Hepatocyte (in vitro differentiated cells): Measurements from ENCODE around the gene FARP1. TPM values are rescaled to one million over a fixed set of nuclear protein-coding genes. Genes with fewer than 3 reads are reported as not detected.

ENCODE experiments used
- DNase-seq: peaks from one replicate; pipeline ENCODE4 v3.0.0-alpha.2; 2016; ENCODE audit warnings: low spot score
- H2AFZ ChIP-seq: fragments of 200-600 bp; sonication (generic); 2 replicates; pipeline ENCODE4 v1.6.0; 2016; ENCODE audit warnings: antibody characterized with exemption, mild to moderate bottlenecking
- H3K27ac ChIP-seq: fragments of 200-600 bp; sonication (generic); 2 replicates; pipeline ENCODE4 v1.5.1; 2016; ENCODE audit warnings: mild to moderate bottlenecking
- H3K27me3 ChIP-seq: fragments of 200-600 bp; sonication (generic); 2 replicates; pipeline ENCODE4 v1.6.1; 2016
- H3K36me3 ChIP-seq: fragments of 200-600 bp; sonication (generic); replicated peaks from 2 replicates; pipeline ENCODE4 v1.5.1; 2016; ENCODE audit warnings: low read depth; ENCODE audit not compliant: insufficient read depth
- H3K4me1 ChIP-seq: fragments of 200-600 bp; sonication (generic); 2 replicates; pipeline ENCODE4 v1.5.1; 2016; ENCODE audit warnings: mild to moderate bottlenecking, moderate library complexity; ENCODE audit not compliant: insufficient read depth
- H3K4me2 ChIP-seq: fragments of 200-600 bp; sonication (generic); 2 replicates; pipeline ENCODE4 v1.6.0; 2016
- H3K4me3 ChIP-seq: fragments of 200-600 bp; sonication (generic); 2 replicates; pipeline ENCODE4 v1.5.1; 2016; ENCODE audit warnings: mild to moderate bottlenecking
- H3K79me2 ChIP-seq: fragments of 200-600 bp; sonication (generic); 2 replicates; pipeline ENCODE4 v1.6.0; 2017; ENCODE audit warnings: mild to moderate bottlenecking
- H3K9me2 ChIP-seq: fragments of 200-600 bp; sonication (generic); replicated peaks from 2 replicates; pipeline ENCODE4 v1.6.0; 2017; ENCODE audit warnings: mild to moderate bottlenecking; ENCODE audit not compliant: insufficient read depth
- H3K9me3 ChIP-seq: fragments of 200-600 bp; sonication (generic); 2 replicates; pipeline ENCODE4 v1.5.1; 2016; ENCODE audit warnings: low read depth, mild to moderate bottlenecking
- H4K20me1 ChIP-seq: fragments of 200-600 bp; sonication (generic); 2 replicates; pipeline ENCODE4 v1.6.0; 2016; ENCODE audit warnings: mild to moderate bottlenecking; ENCODE audit not compliant: insufficient read depth, poor library complexity, severe bottlenecking
- EZH2 ChIP-seq: fragments of 200-600 bp; sonication (generic); IDR thresholded peaks from 2 replicates; pipeline ENCODE4 v1.6.1; 2016; ENCODE audit warnings: antibody characterized with exemption, mild to moderate bottlenecking, borderline replicate concordance
- EZH2phosphoT487 ChIP-seq: fragments of 200-600 bp; sonication (generic); IDR thresholded peaks from one replicate; pipeline ENCODE4 v1.6.1; 2018; ENCODE audit warnings: antibody characterized with exemption, mild to moderate bottlenecking, low read depth, moderate library complexity; ENCODE audit not compliant: unreplicated experiment, severe bottlenecking
- WGBS: methylation state at CpG from one replicate; pipeline ENCODE4 v1.1.6; 2016; ENCODE audit warnings: low lambda C conversion rate; ENCODE audit errors: missing lambda C conversion rate; 5-methylcytosine and 5-hydroxymethylcytosine counted together
- polyA plus RNA-seq: library from polyadenylated mRNA; unstranded; fragments of >200 nt; fragmentation: Nextera tagmentation; extraction: Ambion mirVana; gene quantifications from 2 replicates; pipeline ENCODE4 v1.2.1, GENCODE V29; 2016
- total RNA-seq: library from RNA; depleted of rRNA; stranded (reverse); fragments of >200 nt; gene quantifications from 2 replicates; pipeline ENCODE4 v1.2.3, GENCODE V29; 2014
- TF ChIP-seq, protein P1 (sequence below): fragments of 200-600 bp; sonication (generic); IDR thresholded peaks from 2 replicates; pipeline ENCODE4 v1.5.1; 2016; ENCODE audit warnings: antibody characterized with exemption, mild to moderate bottlenecking; ENCODE audit not compliant: poor library complexity

The FARP1 gene
- total and polyA plus RNA-seq, 2 experiments from 2014 or later = 35.5 to 68.7 TPM

- WGBS = 85% methylated on average over 10 of the region's 10 CpGs
- H3K4me1 ChIP-seq = peaks cover 8% of the 10 kb centered on the region
Measured at GRCh38 chr13:98429081-98429480, 286.2 kb downstream of the FARP1 start.

GRCh38 chr13:98429531-98429930, 286.6 kb downstream of the FARP1 start:
- TF ChIP-seq, protein P1, sequence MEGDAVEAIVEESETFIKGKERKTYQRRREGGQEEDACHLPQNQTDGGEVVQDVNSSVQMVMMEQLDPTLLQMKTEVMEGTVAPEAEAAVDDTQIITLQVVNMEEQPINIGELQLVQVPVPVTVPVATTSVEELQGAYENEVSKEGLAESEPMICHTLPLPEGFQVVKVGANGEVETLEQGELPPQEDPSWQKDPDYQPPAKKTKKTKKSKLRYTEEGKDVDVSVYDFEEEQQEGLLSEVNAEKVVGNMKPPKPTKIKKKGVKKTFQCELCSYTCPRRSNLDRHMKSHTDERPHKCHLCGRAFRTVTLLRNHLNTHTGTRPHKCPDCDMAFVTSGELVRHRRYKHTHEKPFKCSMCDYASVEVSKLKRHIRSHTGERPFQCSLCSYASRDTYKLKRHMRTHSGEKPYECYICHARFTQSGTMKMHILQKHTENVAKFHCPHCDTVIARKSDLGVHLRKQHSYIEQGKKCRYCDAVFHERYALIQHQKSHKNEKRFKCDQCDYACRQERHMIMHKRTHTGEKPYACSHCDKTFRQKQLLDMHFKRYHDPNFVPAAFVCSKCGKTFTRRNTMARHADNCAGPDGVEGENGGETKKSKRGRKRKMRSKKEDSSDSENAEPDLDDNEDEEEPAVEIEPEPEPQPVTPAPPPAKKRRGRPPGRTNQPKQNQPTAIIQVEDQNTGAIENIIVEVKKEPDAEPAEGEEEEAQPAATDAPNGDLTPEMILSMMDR = no peak
- no peak for TF ChIP-seq EZH2phosphoT487
- no peak for TF ChIP-seq EZH2
- Histone ChIP-seq H2AFZ (no peak overlapping the region), H3K9me2 (no peaks in the 10 kb centered on the region), H3K79me2 (no peaks in the 10 kb centered on the region), H3K27ac (no peak overlapping the region), H3K4me1 (peaks cover 8% of the 10 kb centered on the region), H3K4me3 (no peak overlapping the region), H4K20me1 (no peaks in the 10 kb centered on the region), H3K27me3 (no peaks in the 10 kb centered on the region), H3K9me3 (no peaks in the 10 kb centered on the region), H3K36me3 (no peaks in the 10 kb centered on the region), H3K4me2 (no peak overlapping the region)
- no peak for DNase-seq
- WGBS = 90% methylated on average over 7 of the region's 7 CpGs

More at GRCh38 chr13:98429081-98429480, 286.2 kb downstream of the FARP1 start:
- Histone ChIP-seq H3K4me3 (no peak overlapping the region), H3K27ac (no peak overlapping the region), H3K9me3 (no peaks in the 10 kb centered on the region), H3K9me2 (no peaks in the 10 kb centered on the region), H3K36me3 (no peaks in the 10 kb centered on the region), H3K27me3 (no peaks in the 10 kb centered on the region), H2AFZ (no peak overlapping the region), H4K20me1 (no peaks in the 10 kb centered on the region), H3K4me2 (no peak overlapping the region), H3K79me2 (no peaks in the 10 kb centered on the region)
- no peak for DNase-seq
- TF ChIP-seq EZH2phosphoT487 = no peak
- TF ChIP-seq EZH2 = no peak
- TF ChIP-seq, protein P1 = no peak

DNA sequence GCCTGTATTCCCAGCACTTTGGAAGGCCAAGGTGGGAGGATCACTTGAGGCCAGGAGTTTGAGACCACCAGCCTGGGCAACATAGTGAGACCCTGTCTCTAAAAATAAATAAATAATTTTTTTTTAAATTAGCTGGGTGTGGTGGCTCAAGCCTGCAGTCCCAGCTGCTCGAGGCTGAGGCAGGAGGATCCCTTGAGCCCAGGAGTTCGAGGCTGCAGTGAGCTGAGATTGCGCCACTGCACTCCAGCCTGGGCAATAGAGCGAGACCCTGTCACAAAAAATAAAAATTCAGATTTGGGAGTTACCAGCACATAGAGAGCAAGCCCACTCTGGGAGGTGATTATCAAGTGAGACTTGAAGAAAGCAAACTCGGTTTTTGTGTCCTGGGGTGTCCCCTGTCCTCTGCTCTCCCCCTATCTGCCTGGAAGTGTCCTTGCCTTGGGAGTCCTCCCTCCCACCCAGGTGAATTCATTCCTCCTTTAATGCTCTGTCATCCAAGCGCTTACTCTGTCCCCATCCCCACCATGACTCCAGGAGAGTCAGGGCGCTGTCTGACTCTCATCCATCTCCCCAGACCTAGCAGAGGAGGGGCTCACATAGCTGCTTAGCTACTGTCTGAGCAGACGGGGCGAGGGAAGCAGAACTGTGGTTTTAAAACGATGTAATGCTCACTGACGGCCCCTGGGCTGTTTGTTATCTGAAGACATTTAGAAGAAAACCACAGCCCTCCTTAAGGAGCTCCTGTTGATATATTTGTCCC, 287.3 kb downstream of the FARP1 start:
- TF ChIP-seq EZH2 (no peak), EZH2phosphoT487 (no peak)
- TF ChIP-seq, protein P1 = no peak
- no peak overlapping the region for H2AFZ ChIP-seq
- no peaks in the 10 kb centered on the region for H3K27me3 ChIP-seq
- H3K4me2 ChIP-seq = peak overlapping the region; percentile 23
- 64% methylated on average over 11 of the region's 11 CpGs for WGBS
- no peak overlapping the region for H3K4me3 ChIP-seq
- no peaks in the 10 kb centered on the region for H3K9me2 ChIP-seq
- peaks cover 8% of the 10 kb centered on the region for H3K4me1 ChIP-seq
- no peak overlapping the region for H3K27ac ChIP-seq
- no peaks in the 10 kb centered on the region for H3K79me2 ChIP-seq
- H4K20me1 ChIP-seq = no peaks in the 10 kb centered on the region
- H3K36me3 ChIP-seq = no peaks in the 10 kb centered on the region
- H3K9me3 ChIP-seq = no peaks in the 10 kb centered on the region
- DNase-seq = no peak
